GM13976 (cell line): Measurements from ENCODE around the gene FXR2.

ENCODE experiments used
- DNase-seq: peaks from one replicate; pipeline ENCODE4 v3.0.0; 2012; ENCODE audit warnings: low spot score
- in situ Hi-C: fragments of 300-500 bp; cut with MboI; formaldehyde crosslinking; loops from one replicate; pipeline ENCODE4 v1.12.0; 2022; ENCODE audit warnings: low sequenced_read_pairs, mixed read lengths, inconsistent platforms; ENCODE audit not compliant: unreplicated experiment
- TF ChIP-seq, protein P1 (sequence below): IDR thresholded peaks from 2 replicates; pipeline ENCODE4 v1.5.1; 2012; ENCODE audit warnings: borderline replicate concordance, mild to moderate bottlenecking; ENCODE audit not compliant: insufficient read depth; ENCODE audit errors: extremely low read depth, missing control alignments, control extremely low read depth

The FXR2 gene

DNA sequence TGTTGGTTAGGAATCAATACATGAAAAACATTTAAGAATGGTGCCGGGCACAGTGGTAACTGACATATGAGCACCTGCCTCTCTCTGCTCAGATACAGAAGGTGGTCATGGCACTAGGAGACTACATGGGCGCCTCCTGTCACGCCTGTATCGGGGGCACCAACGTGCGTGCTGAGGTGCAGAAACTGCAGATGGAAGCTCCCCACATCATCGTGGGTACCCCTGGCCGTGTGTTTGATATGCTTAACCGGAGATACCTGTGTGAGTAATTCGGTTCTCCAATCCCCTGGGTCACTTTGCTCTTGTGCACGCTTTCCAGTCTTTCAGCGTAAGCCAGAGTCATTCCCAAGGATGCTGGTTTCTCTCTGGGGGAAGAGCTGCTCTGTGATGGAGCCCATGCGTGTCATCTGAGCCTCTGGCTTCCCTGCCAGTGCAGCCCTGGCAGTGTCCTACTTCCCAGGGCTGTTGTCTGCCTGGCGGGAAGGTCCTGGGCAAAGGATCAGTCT, 38.2 kb downstream of the FXR2 start:
- no peak for DNase-seq
- TF ChIP-seq, protein P1, sequence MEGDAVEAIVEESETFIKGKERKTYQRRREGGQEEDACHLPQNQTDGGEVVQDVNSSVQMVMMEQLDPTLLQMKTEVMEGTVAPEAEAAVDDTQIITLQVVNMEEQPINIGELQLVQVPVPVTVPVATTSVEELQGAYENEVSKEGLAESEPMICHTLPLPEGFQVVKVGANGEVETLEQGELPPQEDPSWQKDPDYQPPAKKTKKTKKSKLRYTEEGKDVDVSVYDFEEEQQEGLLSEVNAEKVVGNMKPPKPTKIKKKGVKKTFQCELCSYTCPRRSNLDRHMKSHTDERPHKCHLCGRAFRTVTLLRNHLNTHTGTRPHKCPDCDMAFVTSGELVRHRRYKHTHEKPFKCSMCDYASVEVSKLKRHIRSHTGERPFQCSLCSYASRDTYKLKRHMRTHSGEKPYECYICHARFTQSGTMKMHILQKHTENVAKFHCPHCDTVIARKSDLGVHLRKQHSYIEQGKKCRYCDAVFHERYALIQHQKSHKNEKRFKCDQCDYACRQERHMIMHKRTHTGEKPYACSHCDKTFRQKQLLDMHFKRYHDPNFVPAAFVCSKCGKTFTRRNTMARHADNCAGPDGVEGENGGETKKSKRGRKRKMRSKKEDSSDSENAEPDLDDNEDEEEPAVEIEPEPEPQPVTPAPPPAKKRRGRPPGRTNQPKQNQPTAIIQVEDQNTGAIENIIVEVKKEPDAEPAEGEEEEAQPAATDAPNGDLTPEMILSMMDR, result no peak
- in situ Hi-C loops, result no loop called here

DNA sequence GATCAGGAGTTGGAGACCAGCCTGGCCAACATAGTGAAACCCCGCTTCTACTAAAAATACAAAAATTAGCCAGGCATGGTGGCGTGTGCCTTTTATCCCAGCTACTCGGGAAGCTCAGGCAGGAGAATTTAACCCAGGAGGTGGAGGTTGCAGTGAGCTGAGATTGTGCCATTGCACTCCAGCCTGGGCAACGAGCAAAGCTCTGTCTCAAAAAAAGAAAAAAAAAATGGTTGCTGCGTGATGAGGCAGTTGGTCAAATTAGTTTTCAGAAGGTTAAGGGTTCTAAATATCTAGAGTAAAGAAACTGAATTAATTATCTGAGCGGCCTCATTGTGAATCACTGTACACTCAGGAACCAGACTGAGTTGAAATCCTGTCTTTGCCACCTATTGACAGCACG, 38.7 kb downstream of the FXR2 start:
- TF ChIP-seq, protein P1, result no peak
- in situ Hi-C loops, result no loop called here
- no peak for DNase-seq

DNA sequence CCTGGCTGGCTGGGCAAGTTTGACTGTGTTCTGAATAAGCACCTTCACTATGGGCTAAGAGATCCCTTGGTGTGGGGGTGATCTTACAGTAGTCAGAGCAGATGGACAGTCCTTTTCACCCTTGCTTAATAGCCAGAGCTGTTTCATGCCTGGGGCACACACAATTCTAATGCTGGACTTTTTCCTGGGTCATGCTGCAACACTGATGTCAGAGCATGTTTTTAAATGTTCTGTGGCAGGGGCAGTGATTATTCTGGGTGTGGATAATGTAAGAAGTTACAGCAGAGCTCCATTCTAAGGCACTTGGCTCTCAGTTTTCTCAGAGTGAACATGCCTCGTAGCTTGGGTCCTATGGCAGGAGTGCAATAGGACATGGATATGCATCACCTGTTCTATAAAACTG, 39.2 kb downstream of the FXR2 start:
- TF ChIP-seq, protein P1, result no peak
- DNase-seq, result no peak
- in situ Hi-C loops, result no loop called here

DNA sequence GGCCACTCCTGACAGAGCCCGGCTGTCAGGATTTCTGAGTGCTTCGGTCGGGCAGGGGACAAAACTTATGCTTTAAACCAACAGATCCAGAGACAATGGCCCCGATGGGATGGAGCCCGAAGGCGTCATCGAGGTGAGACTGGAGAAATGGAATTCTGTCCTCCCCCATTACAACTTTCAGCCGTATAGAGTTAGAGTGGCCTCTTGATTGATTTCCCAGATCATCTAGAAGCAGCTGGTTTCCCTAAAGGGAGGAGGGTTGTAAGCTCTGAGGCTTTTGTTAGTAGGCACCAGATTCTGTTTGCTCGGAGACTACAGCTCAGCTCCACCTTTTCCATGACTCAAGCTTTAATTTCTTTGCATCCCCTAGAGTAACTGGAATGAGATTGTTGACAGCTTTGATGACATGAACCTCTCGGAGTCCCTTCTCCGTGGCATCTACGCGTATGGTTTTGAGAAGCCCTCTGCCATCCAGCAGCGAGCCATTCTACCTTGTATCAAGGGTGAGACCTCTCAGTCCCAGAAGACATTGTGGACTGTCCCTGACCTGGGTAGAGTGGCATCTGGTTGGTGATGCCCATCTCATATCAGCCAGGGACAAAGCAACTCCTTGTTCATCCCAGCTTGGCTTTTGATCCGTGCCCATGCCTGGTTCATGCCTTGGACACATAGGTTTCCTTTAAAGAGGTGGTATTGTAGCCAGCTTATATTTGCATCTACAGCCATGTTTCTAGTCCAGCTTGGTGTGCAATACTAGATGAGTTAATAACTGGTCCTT, 40.3 kb downstream of the FXR2 start:
- in situ Hi-C loops, result no loop called here
- TF ChIP-seq, protein P1, result no peak
- no peak for DNase-seq

DNA sequence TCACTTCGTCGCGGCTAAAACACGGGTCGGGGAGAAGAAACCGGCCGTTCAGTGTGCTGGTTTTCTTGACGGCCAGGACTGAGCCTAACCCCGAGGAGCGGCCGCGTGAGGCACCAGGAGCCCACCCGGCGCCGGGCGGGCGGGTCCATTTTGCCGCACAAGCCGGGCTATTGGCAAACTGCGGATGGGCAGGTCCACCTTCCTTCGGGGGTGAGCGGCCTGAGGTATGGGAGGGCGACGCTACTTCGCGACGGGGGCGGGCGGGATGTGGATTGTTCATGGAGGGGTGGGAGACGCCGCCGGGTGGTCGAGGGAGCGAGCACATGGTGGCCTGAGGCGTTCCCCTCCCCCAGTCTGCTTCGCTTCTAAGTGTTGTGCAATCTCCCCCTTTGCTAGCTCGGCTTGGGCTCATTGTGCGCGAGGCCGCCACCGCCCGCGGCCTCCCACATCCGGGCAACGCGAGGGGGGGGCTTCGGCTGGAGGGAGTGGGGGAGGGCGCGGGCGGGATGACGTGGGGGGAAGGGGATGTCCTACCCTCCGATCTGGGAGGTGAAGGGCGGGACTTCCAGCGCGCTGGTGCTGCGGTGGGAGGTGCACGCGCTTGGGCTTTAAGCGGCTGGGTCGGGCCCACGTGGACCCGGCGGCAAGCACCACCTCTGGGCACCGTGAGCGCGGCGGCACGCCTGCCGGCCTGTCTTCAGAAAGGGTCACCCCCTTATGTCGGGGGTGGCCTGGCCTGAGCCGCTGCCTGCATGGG, 41.2 kb downstream of the FXR2 start:
- TF ChIP-seq, protein P1, result no peak
- peak; percentile 92 for DNase-seq
- in situ Hi-C loops, result no loop called here

DNA sequence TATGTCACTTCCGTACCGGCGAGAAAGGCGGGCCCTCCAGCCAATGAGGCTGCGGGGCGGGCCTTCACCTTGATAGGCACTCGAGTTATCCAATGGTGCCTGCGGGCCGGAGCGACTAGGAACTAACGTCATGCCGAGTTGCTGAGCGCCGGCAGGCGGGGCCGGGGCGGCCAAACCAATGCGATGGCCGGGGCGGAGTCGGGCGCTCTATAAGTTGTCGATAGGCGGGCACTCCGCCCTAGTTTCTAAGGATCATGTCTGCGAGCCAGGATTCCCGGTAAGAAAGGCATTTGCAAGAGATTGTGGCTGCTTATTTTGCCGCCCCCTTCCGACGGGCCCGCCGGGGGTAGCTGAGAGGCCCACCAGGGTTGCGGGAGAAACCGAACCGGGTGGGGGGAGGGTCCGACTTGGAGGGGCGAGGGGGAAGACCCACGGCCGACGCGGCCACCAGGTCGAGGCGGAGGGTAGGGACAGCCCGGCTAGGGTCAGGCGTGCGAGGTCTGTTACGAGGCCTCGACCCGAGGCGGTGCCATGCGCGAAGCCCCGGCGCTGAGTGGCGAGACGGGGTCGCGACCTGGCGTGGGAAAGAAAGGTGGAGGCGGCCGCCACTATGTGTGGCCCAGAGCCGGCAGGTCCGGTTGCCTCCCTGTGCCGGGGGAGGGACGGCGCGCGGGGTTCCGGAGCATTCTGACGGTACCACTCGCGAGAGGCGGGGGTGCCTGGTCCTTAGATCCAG, 41.9 kb downstream of the FXR2 start:
- TF ChIP-seq, protein P1, result no peak
- DNase-seq, result peak; percentile 99
- in situ Hi-C loops, result no loop called here
